Liver (tissue), 9 donors: ENCODE measurements around the gene CD244. TPM values are rescaled to one million over a fixed set of nuclear protein-coding genes. Genes with fewer than 3 reads are reported as not detected.

Experiments
- DNase-seq: peaks from one replicate; pipeline ENCODE4 v3.0.0-alpha.2; 2017; ENCODE audit warnings: low spot score
- H3K27ac ChIP-seq, 2 donors: one replicate each; pipeline ENCODE4 v1.7.0; 2013; ENCODE audit warnings: inconsistent platforms in 2 of 2, low read length in 2 of 2, control low read depth in 1 of 2, low read depth in 1 of 2, mild to moderate bottlenecking in 1 of 2
- H3K27me3 ChIP-seq, 4 donors: one replicate each; pipeline versions ENCODE4 v1.6.1 to v1.7.0; 2013; ENCODE audit warnings: low read length in 3 of 4, inconsistent platforms in 1 of 4, mild to moderate bottlenecking in 1 of 4, moderate library complexity in 1 of 4; ENCODE audit not compliant: control insufficient read depth in 4 of 4, insufficient read depth in 4 of 4
- H3K36me3 ChIP-seq, 4 donors: one replicate each; pipeline versions ENCODE4 v1.6.1 to v1.7.0; 2013; ENCODE audit warnings: low read length in 3 of 4, mild to moderate bottlenecking in 3 of 4, low read depth in 1 of 4, moderate library complexity in 1 of 4; ENCODE audit not compliant: control insufficient read depth in 4 of 4, insufficient read depth in 3 of 4
- H3K4me1 ChIP-seq, 4 donors: one replicate each; pipeline versions ENCODE4 v1.6.1 to v1.7.0; 2013; ENCODE audit warnings: low read length in 3 of 4, mild to moderate bottlenecking in 3 of 4, moderate library complexity in 1 of 4; ENCODE audit not compliant: control insufficient read depth in 4 of 4, insufficient read depth in 4 of 4
- H3K4me3 ChIP-seq, 3 donors: one replicate each; pipeline versions ENCODE4 v1.6.1 to v1.7.0; 2013; ENCODE audit warnings: low read length in 3 of 3, control low read depth in 1 of 3, low read depth in 1 of 3, mild to moderate bottlenecking in 1 of 3
- H3K9ac ChIP-seq, 2 donors: one replicate each; pipeline ENCODE4 v1.7.0; 2013; ENCODE audit warnings: low read length in 2 of 2, mild to moderate bottlenecking in 2 of 2, moderate library complexity in 2 of 2, control low read depth in 1 of 2, low read depth in 1 of 2
- H3K9me3 ChIP-seq, 4 donors: one replicate each; pipeline versions ENCODE4 v1.6.1 to v1.7.0; 2013; ENCODE audit warnings: low read length in 3 of 4; ENCODE audit not compliant: control insufficient read depth in 4 of 4
- ATF3 ChIP-seq: IDR thresholded peaks from 2 replicates; pipeline ENCODE4 v1.6.1; 2016; ENCODE audit warnings: antibody characterized with exemption
- CTCF ChIP-seq: fragments of 150-350 bp; IDR thresholded peaks from 2 replicates; pipeline ENCODE4 v1.5.1; 2017; ENCODE audit warnings: improper control_type of control experiment, low read depth, low read length; ENCODE audit not compliant: missing input control
- EGR1 ChIP-seq, 2 donors: IDR thresholded peaks; 2 replicates each; pipeline ENCODE4 v1.6.1; 2016 to 2018; ENCODE audit warnings: antibody characterized with exemption in 2 of 2, low read depth in 2 of 2
- FOXA1 ChIP-seq: IDR thresholded peaks from 2 replicates; pipeline ENCODE4 v1.6.1; 2016; ENCODE audit warnings: antibody characterized with exemption
- FOXA2 ChIP-seq: IDR thresholded peaks from 2 replicates; pipeline ENCODE4 v1.6.1; 2016; ENCODE audit warnings: antibody characterized with exemption
- GABPA ChIP-seq, 2 donors: IDR thresholded peaks in 1 of 2; conservative IDR thresholded peaks in 1 of 2; 2 replicates each; pipeline ENCODE4 v1.6.1; 2016; ENCODE audit warnings: antibody characterized with exemption in 2 of 2, mild to moderate bottlenecking in 1 of 2, moderate library complexity in 1 of 2
- HNF4A ChIP-seq, 2 donors: conservative IDR thresholded peaks; 2 replicates each; pipeline ENCODE4 v1.6.1; 2016; ENCODE audit warnings: antibody characterized with exemption in 2 of 2, mild to moderate bottlenecking in 2 of 2
- HNF4G ChIP-seq: IDR thresholded peaks from 2 replicates; pipeline ENCODE4 v1.6.1; 2016; ENCODE audit warnings: antibody characterized with exemption
- JUND ChIP-seq, 2 donors: IDR thresholded peaks; 2 replicates each; pipeline ENCODE4 v1.6.1; 2016; ENCODE audit warnings: antibody characterized with exemption in 2 of 2
- NR2F2 ChIP-seq: IDR thresholded peaks from 2 replicates; pipeline ENCODE4 v1.6.1; 2016; ENCODE audit warnings: antibody characterized with exemption
- RAD21 ChIP-seq, 2 donors: IDR thresholded peaks; 2 replicates each; pipeline ENCODE4 v1.6.1; 2016; ENCODE audit warnings: antibody characterized with exemption in 2 of 2, mild to moderate bottlenecking in 2 of 2
- REST ChIP-seq: IDR thresholded peaks from 2 replicates; pipeline ENCODE4 v1.6.1; 2016; ENCODE audit warnings: antibody characterized with exemption, mild to moderate bottlenecking
- RXRA ChIP-seq, 2 donors: IDR thresholded peaks; 2 replicates each; pipeline ENCODE4 v1.6.1; 2017 to 2018; ENCODE audit warnings: antibody characterized with exemption in 2 of 2, mild to moderate bottlenecking in 1 of 2
- SP1 ChIP-seq: IDR thresholded peaks from 2 replicates; pipeline ENCODE4 v1.6.1; 2018; ENCODE audit warnings: antibody characterized with exemption, mild to moderate bottlenecking
- TAF1 ChIP-seq: conservative IDR thresholded peaks from 2 replicates; pipeline ENCODE4 v1.6.1; 2016; ENCODE audit warnings: antibody characterized with exemption, mild to moderate bottlenecking
- YY1 ChIP-seq: IDR thresholded peaks from 2 replicates; pipeline ENCODE4 v1.6.1; 2016; ENCODE audit warnings: antibody characterized with exemption, mild to moderate bottlenecking
- ZBTB33 ChIP-seq: IDR thresholded peaks from 2 replicates; pipeline ENCODE4 v1.6.1; 2016; ENCODE audit warnings: antibody characterized with exemption
- polyA plus RNA-seq, 2 donors: library from polyadenylated mRNA; stranded (reverse) in 1 of 2; unstranded in 1 of 2; fragments of 200-250 nt in 1 of 2; fragments of >200 nt in 1 of 2; fragmentation: Nextera tagmentation in 1 of 2; extraction: Ambion mirVana in 1 of 2; gene quantifications; one replicate each; pipeline versions ENCODE4 v1.2.1 to v1.2.3, GENCODE V29; 2013 to 2015
- total RNA-seq, 2 donors: library from RNA; depleted of rRNA; stranded (reverse); fragments of >200 nt; gene quantifications; one replicate each; pipeline ENCODE4 v1.2.3, GENCODE V29; 2014
- donor health status: healthy.
- donor health status: healthy.
- donor health status: healthy.
- donor health status: healthy.
- donor health status: healthy.

The CD244 gene
- total and polyA plus RNA-seq, 4 donors: 0.85 to 6.6 (median 1.8) TPM

GRCh38 chr1:160866001-160866694, 3.5 kb upstream of the CD244 start:
- H3K9ac ChIP-seq: no peak overlapping the region
- H3K36me3 ChIP-seq: no peaks in the 10 kb centered on the region
- H3K27me3 ChIP-seq: no peaks in the 10 kb centered on the region
- TF ChIP-seq ATF3 (no peak), JUND (IDR thresholded peaks at IDR 0.05) (no peak), HNF4A (conservative IDR thresholded peaks at IDR 0.05) (peak; percentile 19 to 42), GABPA (IDR thresholded peaks at IDR 0.05 in 1 of 2, conservative IDR thresholded peaks at IDR 0.05 in 1 of 2) (no peak), NR2F2 (no peak), FOXA1 (no peak), REST (no peak), SP1 (peak; percentile 11), TAF1 (no peak), CTCF (no peak), YY1 (no peak), ZBTB33 (no peak), RAD21 (IDR thresholded peaks at IDR 0.05) (no peak), HNF4G (no peak), EGR1 (IDR thresholded peaks at IDR 0.05; ENCODE audit: low read depth in 2 of 2) (no peak), RXRA (IDR thresholded peaks at IDR 0.05) (peak; percentile 10 to 23), FOXA2 (no peak)
- H3K27ac ChIP-seq: no peak overlapping the region
- no peak overlapping the region for H3K4me3 ChIP-seq
- H3K9me3 ChIP-seq: no peaks in the 10 kb centered on the region
- peaks cover 2 to 8% (median 6%) of the 10 kb centered on the region in 4 donors for H3K4me1 ChIP-seq
- DNase-seq: no peak
